Ureter (tissue), 1 donor: ENCODE data around the gene YWHAG. TPM values are rescaled to one million over a fixed set of nuclear protein-coding genes. Genes with fewer than 3 reads are reported as not detected.
"Not testable (repeated sequence)": the region's sequence is repeated elsewhere in the genome, so short reads cannot be mapped to it uniquely, and the experiment has no call there.

Experiments
- DNase-seq: peaks from one replicate; pipeline ENCODE4 v3.0.0-alpha.2; 2020; ENCODE audit warnings: low spot score
- total RNA-seq: library from RNA; stranded (reverse); gene quantifications from one replicate; pipeline ENCODE4 v1.2.4, GENCODE V29; 2023
- donor health status: DM: yes; HTN: yes; CAD: no.

Gene YWHAG
- total RNA-seq, 1 donor from 2014 or later: 99.4 TPM

GRCh38 chr7:76380623-76380966 is 21.8 kb upstream of the YWHAG start:
- no peak for DNase-seq

GRCh38 chr7:76377186-76377918 is 18.6 kb upstream of the YWHAG start:
- DNase-seq: no peak

DNA sequence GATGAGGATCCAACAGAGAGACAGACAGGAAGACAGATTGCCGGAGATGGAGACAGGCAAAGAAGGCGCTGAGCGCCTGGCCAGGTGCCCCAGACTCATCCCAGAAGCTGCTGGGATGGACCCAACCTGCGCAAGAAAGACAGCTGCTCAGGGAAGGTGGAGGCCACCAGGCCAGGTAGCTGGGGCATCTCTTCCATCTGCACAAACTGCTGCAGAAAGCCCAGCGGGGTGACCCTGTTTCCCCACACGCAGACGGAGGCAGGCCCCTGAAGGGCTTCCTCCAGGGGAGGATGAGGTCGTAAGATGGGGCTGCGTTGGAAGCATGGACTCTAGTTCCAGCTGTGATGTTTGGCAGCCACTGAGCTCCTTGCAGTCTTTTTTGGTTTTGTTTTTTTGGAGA is 16.5 kb upstream of the YWHAG start:
- DNase-seq: no peak

DNA sequence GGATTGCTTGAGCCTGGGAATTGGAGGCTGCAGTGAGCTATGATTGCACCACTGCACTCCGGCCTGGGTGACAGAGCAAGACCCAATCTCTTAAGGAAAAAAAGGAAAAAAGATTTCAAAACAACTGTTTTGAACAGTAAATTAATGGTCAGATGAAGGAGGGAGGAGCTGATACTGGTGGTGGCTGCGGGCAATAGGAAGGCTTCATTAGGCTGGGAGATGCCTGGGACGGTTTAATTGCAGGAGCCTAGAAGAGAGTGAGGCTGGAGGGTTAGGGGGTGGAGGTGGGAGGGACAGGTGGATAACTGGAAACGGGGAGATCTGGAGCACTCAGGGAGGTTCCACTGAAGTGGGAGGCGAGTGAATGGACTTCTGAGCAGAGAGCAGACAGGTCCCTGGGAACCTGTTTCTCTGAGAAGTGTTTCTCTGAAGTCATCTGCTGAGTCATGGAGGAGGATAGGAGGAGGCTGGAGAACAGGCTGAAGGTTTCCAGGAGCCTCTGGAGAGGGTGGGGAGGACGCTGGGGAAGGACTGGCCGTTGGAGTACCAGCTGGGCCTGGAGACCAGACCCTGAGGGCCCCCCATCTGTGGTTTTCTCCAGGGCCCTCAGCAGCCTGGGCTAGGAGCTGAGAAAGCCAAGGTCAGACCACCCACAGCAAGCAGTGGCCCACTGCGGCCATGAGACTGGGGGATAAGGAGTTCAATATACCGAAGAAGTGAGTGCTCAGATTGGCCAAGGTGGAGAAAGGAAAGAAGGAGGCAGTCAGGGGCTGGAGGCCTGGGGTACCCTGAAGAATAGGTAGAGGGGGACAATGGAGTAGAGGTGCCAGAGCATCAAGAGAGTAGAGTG is 14.4 kb upstream of the YWHAG start:
- DNase-seq: no peak

GRCh38 chr7:76371396-76371795 is 12.6 kb upstream of the YWHAG start:
- no peak for DNase-seq

DNA sequence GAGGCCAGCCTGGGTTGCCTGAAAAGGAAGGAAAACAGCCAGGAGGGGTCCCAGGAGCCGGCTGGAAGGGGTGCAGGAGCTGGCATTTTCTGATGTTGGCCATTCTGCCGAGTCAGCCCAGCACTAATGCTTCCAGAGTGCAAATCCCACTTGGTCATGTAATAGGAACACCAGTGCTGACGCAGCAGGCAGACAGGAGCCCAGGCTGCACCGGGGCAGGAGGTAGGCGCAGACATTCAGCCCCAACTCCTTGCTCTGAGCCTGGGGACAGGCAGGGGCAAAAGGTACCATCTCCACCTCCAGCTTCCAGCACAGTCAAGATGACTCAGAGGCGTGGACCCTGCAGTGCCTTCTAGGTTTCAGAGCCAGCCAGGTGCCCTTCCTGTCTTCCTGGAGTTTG is 10.2 kb upstream of the YWHAG start:
- DNase-seq: no peak

GRCh38 chr7:76368190-76368589 is 9.4 kb upstream of the YWHAG start:
- no peak for DNase-seq

DNA sequence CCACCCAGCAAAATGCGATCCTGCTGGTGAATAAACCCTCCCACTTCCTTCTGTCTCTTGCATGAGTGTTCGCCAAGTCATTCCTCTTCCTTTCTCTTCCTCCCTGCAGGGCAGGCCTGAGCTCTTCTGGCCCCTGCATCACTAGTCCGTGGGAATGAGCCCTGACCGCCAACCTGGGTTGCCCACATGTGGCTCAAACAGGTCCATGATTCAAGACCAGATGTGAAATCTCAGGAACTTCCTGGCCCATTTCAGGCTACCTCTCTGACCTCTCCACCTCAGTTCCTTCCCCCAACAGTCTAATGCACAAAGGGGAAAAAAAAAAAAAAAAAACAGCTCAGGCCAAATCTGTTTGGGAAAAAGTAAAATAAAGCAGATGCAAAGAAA is 5.4 kb upstream of the YWHAG start:
- peak; percentile 56 for DNase-seq

DNA sequence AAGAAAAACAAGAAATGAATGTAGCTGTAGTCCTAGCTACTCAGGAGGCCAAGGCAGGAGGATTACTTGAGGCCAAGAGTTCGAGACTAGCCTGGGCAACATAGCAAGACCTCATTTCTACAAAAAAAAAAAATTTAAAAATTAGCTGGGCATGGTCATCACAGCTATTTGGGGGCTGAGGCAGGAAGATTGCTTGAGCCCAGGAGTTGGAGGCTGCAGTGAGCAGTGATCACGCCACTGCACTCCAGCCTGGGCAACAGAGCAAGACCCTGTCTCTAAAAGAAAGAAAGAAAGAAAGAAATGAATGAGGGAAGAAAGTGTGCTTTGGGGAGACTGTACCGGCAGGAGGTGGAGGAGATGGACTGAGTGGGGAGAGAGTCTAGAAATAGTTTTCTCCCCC is 5.0 kb upstream of the YWHAG start:
- not testable (repeated sequence) for DNase-seq

DNA sequence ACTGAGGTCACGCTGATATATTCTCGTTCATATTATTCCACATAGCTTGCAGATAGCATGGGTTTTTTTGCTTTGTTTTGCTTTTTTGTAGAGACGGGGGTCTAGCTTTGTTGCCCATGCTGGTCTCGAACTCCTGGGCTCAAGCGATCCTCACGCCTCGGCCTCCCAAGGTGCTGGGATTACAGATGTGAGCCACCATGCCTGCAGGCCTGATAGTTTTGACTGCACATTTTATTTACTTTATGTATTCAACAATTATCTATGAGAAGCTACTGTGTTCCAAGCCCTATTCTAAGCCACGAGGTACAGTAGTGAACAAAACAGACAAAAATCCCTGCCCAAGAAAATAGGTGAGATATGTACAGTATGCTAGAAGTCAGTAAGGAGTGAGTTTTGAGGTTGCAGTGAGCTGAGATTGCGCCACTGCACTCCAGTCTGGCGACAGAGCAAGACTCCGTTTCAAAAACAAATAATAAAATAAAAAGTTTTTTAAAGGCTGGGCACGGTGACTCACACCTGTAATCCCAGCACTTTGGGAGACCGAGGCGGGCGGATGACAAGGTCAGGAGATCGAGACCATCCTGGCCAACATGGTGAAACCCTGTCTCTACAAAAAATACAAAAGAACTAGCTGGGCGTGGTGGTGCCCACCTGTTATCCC is 1.3 kb upstream of the YWHAG start:
- DNase-seq: no peak

- peak; percentile 99 for DNase-seq
Observed at GRCh38 chr7:76359111-76359977, 553 bp upstream of the YWHAG start.

GRCh38 chr7:76358011-76358480 is 745 bp downstream of the YWHAG start:
- peak; percentile 72 for DNase-seq

DNA sequence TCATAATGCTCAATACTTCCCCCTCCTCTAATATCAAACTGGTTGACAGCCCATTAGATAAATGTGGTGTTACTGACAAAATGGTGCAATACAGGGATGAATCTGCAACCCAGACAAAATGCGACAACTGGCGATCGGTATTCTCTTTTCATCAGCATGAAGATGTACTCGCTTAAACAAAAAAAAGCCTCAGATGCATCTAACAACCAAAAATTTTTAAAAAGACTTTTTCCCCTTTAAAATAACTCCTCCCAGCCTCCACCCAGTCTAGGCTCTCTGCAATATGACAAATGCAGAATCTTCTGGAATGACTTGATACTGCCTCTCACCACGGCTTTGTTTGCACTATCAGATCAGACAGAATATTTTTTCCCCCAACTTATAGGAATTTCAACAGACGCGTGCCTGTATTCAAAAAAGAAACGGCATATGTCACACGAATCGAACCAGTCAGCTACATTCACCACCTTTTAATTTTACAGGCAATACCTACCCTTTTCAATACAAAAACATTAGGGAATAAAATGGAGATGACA is 1.2 kb downstream of the YWHAG start:
- no peak for DNase-seq

GRCh38 chr7:76356823-76357222 is 2.0 kb downstream of the YWHAG start:
- no peak for DNase-seq

- DNase-seq: no peak
Observed at GRCh38 chr7:76356115-76356514, 2.7 kb downstream of the YWHAG start.

DNA sequence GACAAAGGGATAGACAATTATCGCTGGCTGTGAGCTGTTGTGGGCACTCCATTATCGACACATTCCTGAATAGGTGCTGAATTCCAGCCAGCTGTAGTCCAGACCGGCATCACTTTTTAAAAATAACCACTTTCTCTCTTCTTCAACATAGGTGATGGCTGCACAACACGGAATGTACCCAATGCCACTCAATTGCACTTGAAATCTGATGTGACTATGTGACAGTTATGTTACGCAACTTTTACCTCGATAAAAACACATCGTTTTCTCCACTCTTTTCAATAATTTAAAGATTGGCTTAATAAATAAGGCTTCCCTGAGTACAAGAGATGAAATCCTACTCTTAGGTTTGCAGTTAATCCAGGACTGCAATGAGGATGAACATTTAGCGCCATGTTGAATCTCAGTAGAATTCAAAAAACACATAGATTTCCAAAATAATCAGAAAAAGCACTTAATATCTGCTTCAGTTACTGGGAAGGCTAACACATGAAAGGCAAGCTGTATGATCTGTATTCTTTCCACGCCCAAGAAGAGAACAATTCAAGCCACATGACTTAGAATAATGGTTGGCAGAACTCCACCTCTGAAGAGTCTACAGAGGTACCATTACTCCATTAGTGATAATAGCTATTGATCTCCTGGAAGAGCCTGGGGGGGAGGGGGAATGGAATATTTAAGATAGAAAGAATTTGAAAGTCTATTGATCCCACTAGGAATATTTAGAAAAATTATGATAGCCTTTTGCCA is 3.6 kb downstream of the YWHAG start:
- no peak for DNase-seq

DNA sequence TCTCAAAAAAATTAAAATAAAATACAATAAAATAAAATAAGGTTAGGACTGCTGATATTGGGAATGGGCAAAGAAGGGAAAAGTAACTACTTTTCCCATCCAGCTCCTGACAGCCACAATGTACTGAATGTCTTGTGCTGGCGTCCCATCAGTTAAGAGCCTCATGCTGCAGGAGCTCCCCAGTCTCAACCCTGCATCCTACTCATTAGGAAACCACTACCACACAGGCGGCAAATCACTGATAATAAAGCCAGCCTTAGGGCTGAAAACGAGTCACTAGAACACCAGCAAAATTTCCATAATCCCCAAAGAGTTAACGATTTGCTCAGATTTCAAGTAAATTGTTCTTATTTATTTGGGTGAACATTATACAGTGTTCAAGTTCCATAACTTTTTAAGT is 4.3 kb downstream of the YWHAG start:
- no peak for DNase-seq

GRCh38 chr7:76353744-76354143 is 5.0 kb downstream of the YWHAG start:
- DNase-seq: no peak

- DNase-seq: no peak
Observed at GRCh38 chr7:76352193-76352592, 6.6 kb downstream of the YWHAG start.

DNA sequence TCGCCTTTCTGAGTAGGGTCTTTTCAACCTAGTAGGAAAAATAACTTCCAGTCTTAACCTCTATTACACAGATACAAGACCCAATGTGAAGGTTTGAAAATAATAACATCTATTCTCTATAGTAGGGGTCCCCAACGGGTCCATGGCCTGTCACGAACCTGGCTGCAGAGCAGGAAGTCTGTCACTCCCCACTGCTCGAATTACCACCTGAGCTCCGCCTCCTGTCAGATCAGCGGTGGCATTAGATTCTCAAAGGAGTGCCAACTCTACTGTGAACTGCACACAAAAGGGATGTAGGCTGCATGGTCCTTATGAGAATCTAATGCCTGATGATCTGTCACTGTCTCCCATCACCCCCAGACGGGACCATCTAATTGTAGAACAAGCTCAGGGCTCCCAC is 7.4 kb downstream of the YWHAG start:
- no peak for DNase-seq
